SH-SY5Y (cell line): ENCODE data around the gene PCYT2.

Experiments used
- GATA2 ChIP-seq: IDR thresholded peaks from 2 replicates; pipeline ENCODE4 v1.6.1; 2011; ENCODE audit warnings: mild to moderate bottlenecking, low read depth, low read length
- GATA3 ChIP-seq: IDR thresholded peaks from 2 replicates; pipeline ENCODE4 v1.6.1; 2011; ENCODE audit warnings: low read depth, mild to moderate bottlenecking, low read length, moderate library complexity

GRCh38 chr17:81951785-81952684, 40.8 kb upstream of the PCYT2 start:
- TF ChIP-seq GATA3 (no peak), GATA2 (no peak)
